Body of pancreas (tissue), 4 donors: ENCODE measurements around the gene DPH6. TPM values are rescaled to one million over a fixed set of nuclear protein-coding genes. Genes with fewer than 3 reads are reported as not detected.

Experiments used
- ATAC-seq: fragments of 150-250 bp; one replicate; pipeline ENCODE4 v1.9.1; 2016
- DNase-seq, 4 donors: peaks; one replicate each; pipeline ENCODE4 v3.0.0-alpha.2; 2019
- H3K27ac ChIP-seq, 4 donors: fragments of 200-600 bp; sonication (generic); 1 replicate in 3 of 4; 2 replicates in 1 of 4; pipeline versions ENCODE4 v1.5.1 to v1.6.1; 2016 to 2019; ENCODE audit warnings: mild to moderate bottlenecking in 1 of 4, mixed read lengths in 1 of 4, moderate library complexity in 1 of 4
- H3K27me3 ChIP-seq, 2 donors: fragments of 200-600 bp; sonication (generic); one replicate each; pipeline ENCODE4 v1.6.0; 2016; ENCODE audit warnings: mild to moderate bottlenecking in 1 of 2
- H3K36me3 ChIP-seq, 2 donors: fragments of 200-600 bp; sonication (generic); replicated peaks in 1 of 2; 2 replicates each; pipeline ENCODE4 v1.5.1; 2016; ENCODE audit warnings: low read depth in 2 of 2; ENCODE audit not compliant: insufficient read depth in 1 of 2
- H3K4me1 ChIP-seq: fragments of 200-600 bp; sonication (generic); one replicate; pipeline ENCODE4 v1.6.0; 2016
- H3K4me3 ChIP-seq, 2 donors: fragments of 200-600 bp; sonication (generic); 1 replicate in 1 of 2; 2 replicates in 1 of 2; pipeline ENCODE4 v1.5.1; 2016 to 2019
- H3K9me3 ChIP-seq, 3 donors: fragments of 200-600 bp; sonication (generic); 1 replicate in 2 of 3; 2 replicates in 1 of 3; pipeline ENCODE4 v1.5.1; 2016
- CTCF ChIP-seq, 7 experiments: fragments of 450-650 bp in 4 of 7; fragments of 200-600 bp in 3 of 7; sonication (generic) in 3 of 7; IDR thresholded peaks; one replicate each; pipeline ENCODE4 v1.5.1; 2016 to 2019; ENCODE audit warnings: antibody characterized with exemption in 7 of 7
- POLR2A ChIP-seq, 3 donors: fragments of 450-650 bp; IDR thresholded peaks; one replicate each; pipeline ENCODE4 v1.6.1; 2016; ENCODE audit warnings: antibody characterized with exemption in 3 of 3, mild to moderate bottlenecking in 2 of 3
- WGBS, 2 donors: methylation state at CpG; one replicate each; pipeline ENCODE4 v1.1.5; 2017; 5-methylcytosine and 5-hydroxymethylcytosine counted together
- intact Hi-C: fragments of 100-400 bp; cut with DNase I; formaldehyde crosslinking; loops from one replicate; pipeline ENCODE4 v1.15.1; 2023
- total RNA-seq, 2 donors: library from RNA; depleted of rRNA; stranded (reverse); fragments of >200 nt; gene quantifications; one replicate each; pipeline ENCODE4 v1.1.0, GENCODE V29; 2016

The DPH6 gene
- total RNA-seq, 2 donors from 2014 or later = 10.9 to 18.9 TPM

GRCh38 chr15:35362195-35362829 is 183.7 kb downstream of the DPH6 start:
- DNase-seq (no peak), ATAC-seq (no peak)
- Histone ChIP-seq H3K36me3 (no peaks in the 10 kb centered on the region), H3K27me3 (no peaks in the 10 kb centered on the region), H3K27ac (no peak overlapping the region), H3K9me3 (peaks cover 0 to 3% (median 0%) of the 10 kb centered on the region in 3 donors), H3K4me1 (no peaks in the 10 kb centered on the region), H3K4me3 (no peak overlapping the region)
- intact Hi-C loops = no loop called here
- TF ChIP-seq POLR2A (IDR thresholded peaks at IDR 0.05) = no peak
- TF ChIP-seq CTCF (IDR thresholded peaks at IDR 0.05) = no peak

GRCh38 chr15:35358824-35359223 is 187.1 kb downstream of the DPH6 start:
- H3K4me1 ChIP-seq = no peaks in the 10 kb centered on the region
- no peak overlapping the region for H3K4me3 ChIP-seq
- no peak overlapping the region for H3K27ac ChIP-seq
- ATAC-seq (no peak), DNase-seq (no peak)
- 92 to 100% methylated on average over 4 to 5 of the region's 5 CpGs for WGBS, 2 donors
- intact Hi-C loops = no loop called here
- peaks cover 0 to 14% (median 0%) of the 10 kb centered on the region in 3 donors for H3K9me3 ChIP-seq
- TF ChIP-seq CTCF (IDR thresholded peaks at IDR 0.05) (no peak), POLR2A (IDR thresholded peaks at IDR 0.05) (no peak)
- no peaks in the 10 kb centered on the region for H3K27me3 ChIP-seq
- no peaks in the 10 kb centered on the region for H3K36me3 ChIP-seq

- Histone ChIP-seq H3K36me3 (no peaks in the 10 kb centered on the region), H3K4me1 (no peaks in the 10 kb centered on the region), H3K27ac (no peak overlapping the region), H3K27me3 (no peaks in the 10 kb centered on the region), H3K4me3 (no peak overlapping the region), H3K9me3 (no peaks in the 10 kb centered on the region)
- intact Hi-C loops = no loop called here
- DNase-seq = no peak
- TF ChIP-seq CTCF (IDR thresholded peaks at IDR 0.05) (no peak), POLR2A (IDR thresholded peaks at IDR 0.05) (no peak)
- ATAC-seq = no peak
These were observed 194.9 kb downstream of the DPH6 start for GRCh38 chr15:35351059-35351458.

GRCh38 chr15:35349916-35350315 is 196.0 kb downstream of the DPH6 start:
- H3K36me3 ChIP-seq = no peaks in the 10 kb centered on the region
- TF ChIP-seq CTCF (IDR thresholded peaks at IDR 0.05) (no peak), POLR2A (IDR thresholded peaks at IDR 0.05) (no peak)
- H3K4me3 ChIP-seq = no peak overlapping the region
- H3K4me1 ChIP-seq = no peaks in the 10 kb centered on the region
- ATAC-seq = no peak
- no peak overlapping the region for H3K27ac ChIP-seq
- 72 to 76% methylated on average over 3 of the region's 3 CpGs for WGBS, 2 donors
- no peaks in the 10 kb centered on the region for H3K27me3 ChIP-seq
- intact Hi-C loops = no loop called here
- DNase-seq = no peak
- H3K9me3 ChIP-seq = no peaks in the 10 kb centered on the region

GRCh38 chr15:35330916-35331315 is 215.0 kb downstream of the DPH6 start:
- H3K9me3 ChIP-seq = no peaks in the 10 kb centered on the region
- intact Hi-C loops = no loop called here
- no peak overlapping the region for H3K4me3 ChIP-seq
- no peaks in the 10 kb centered on the region for H3K36me3 ChIP-seq
- DNase-seq (no peak), ATAC-seq (no peak)
- no peak overlapping the region for H3K27ac ChIP-seq
- no peaks in the 10 kb centered on the region for H3K27me3 ChIP-seq
- TF ChIP-seq POLR2A (IDR thresholded peaks at IDR 0.05) = no peak
- no peak for TF ChIP-seq CTCF (IDR thresholded peaks at IDR 0.05)
- H3K4me1 ChIP-seq = no peaks in the 10 kb centered on the region
- WGBS, 2 donors = 57 to 61% methylated on average over 3 of the region's 3 CpGs
